ENCODE measurements around the gene GAN. TPM values are rescaled to one million over a fixed set of nuclear protein-coding genes. Genes with fewer than 3 reads are reported as not detected.

The GAN gene
- total and polyA plus RNA-seq, 10 of the 15 experiments (the other 5 are each of a cell fraction or from before 2014, with no cell fraction given) = 0.42 to 8.4 (median 2.5) TPM

GRCh38 chr16:81357711-81358260, 43.0 kb downstream of the GAN start:
- no peak for DNase-seq (ENCODE audit: low read depth, low spot score)
- CTCF ChIA-PET = no interaction called here
- Histone ChIP-seq H3K79me2 (ENCODE audit: control insufficient read depth, insufficient read depth, low read length) (no peaks in the 10 kb centered on the region), H3K4me3 (no peak overlapping the region), H2AFZ (ENCODE audit: control insufficient read depth, low read depth, low read length) (no peak overlapping the region), H3K27ac (ENCODE audit: control insufficient read depth, insufficient read depth) (no peak overlapping the region), H3K4me2 (ENCODE audit: control insufficient read depth, insufficient read depth) (no peak overlapping the region), H3K9ac (ENCODE audit: control insufficient read depth, insufficient read depth, low read length) (no peak overlapping the region), H4K20me1 (ENCODE audit: control insufficient read depth, insufficient read depth) (no peaks in the 10 kb centered on the region), H3K9me3 (replicated peaks; ENCODE audit: control insufficient read depth, insufficient read depth, low read length) (no peaks in the 10 kb centered on the region), H3K4me1 (ENCODE audit: control insufficient read depth, insufficient read depth, low read length) (no peaks in the 10 kb centered on the region), H3K36me3 (ENCODE audit: control insufficient read depth in 2 of 2, insufficient read depth in 2 of 2, low read length in 1 of 2) (peaks cover 0 to 6% of the 10 kb centered on the region in 2 experiments; a peak in 2 of 4 replicates), H3K27me3 (replicated peaks in 1 of 2; ENCODE audit: control insufficient read depth in 2 of 2, insufficient read depth in 2 of 2, low read length in 1 of 2) (no peaks in the 10 kb centered on the region)
- POLR2A ChIA-PET = interaction anchor here (0.5 kb wide), 1 partner anchor 393 kb away, joined by 3 read pairs; no protein-coding TSS in a partner anchor
- BruUV-seq (replicated peaks) = no TSS peak
- TF ChIP-seq SUZ12 (IDR thresholded peaks at IDR 0.05; ENCODE audit: unreplicated experiment) (no peak), ZNF24 (IDR thresholded peaks at IDR 0.05) (no peak), HCFC1 (IDR thresholded peaks at IDR 0.05; ENCODE audit: low read length) (no peak), ZNF687 (IDR thresholded peaks at IDR 0.05) (no peak), FOXM1 (IDR thresholded peaks at IDR 0.05; ENCODE audit: low read depth, low read length) (no peak), RAD51 (IDR thresholded peaks at IDR 0.05) (no peak), BCLAF1 (IDR thresholded peaks at IDR 0.05) (no peak), EGR1 (IDR thresholded peaks at IDR 0.05; ENCODE audit: borderline replicate concordance in 1 of 2, low read depth in 2 of 2, low read length in 2 of 2) (no peak)
- TF ChIP-seq, protein P1, sequence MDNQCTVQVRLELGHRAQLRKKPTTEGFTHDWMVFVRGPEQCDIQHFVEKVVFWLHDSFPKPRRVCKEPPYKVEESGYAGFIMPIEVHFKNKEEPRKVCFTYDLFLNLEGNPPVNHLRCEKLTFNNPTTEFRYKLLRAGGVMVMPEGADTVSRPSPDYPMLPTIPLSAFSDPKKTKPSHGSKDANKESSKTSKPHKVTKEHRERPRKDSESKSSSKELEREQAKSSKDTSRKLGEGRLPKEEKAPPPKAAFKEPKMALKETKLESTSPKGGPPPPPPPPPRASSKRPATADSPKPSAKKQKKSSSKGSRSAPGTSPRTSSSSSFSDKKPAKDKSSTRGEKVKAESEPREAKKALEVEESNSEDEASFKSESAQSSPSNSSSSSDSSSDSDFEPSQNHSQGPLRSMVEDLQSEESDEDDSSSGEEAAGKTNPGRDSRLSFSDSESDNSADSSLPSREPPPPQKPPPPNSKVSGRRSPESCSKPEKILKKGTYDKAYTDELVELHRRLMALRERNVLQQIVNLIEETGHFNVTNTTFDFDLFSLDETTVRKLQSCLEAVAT (IDR thresholded peaks at IDR 0.05) = no peak
- no peak for ATAC-seq
- FAIRE-seq = no peak
- in situ Hi-C loops (cut with MboI) (no loop called here), intact Hi-C loops (cut with micrococcal nuclease; ENCODE audit: unreplicated experiment) (no loop called here)
- WGBS (ENCODE audit: insufficient coverage, insufficient replicate concordance, low lambda C conversion rate, missing lambda C conversion rate) = 96% methylated on average over 9 of the region's 9 CpGs
- RAD21 ChIA-PET (ENCODE audit: unreplicated experiment) = no interaction called here
- SMC1A ChIA-PET (ENCODE audit: uncharacterized antibody, unreplicated experiment) = no interaction called here
